Ovary (tissue), 9 donors: Measurements from ENCODE around the gene NSMF. TPM values are rescaled to one million over a fixed set of nuclear protein-coding genes. Genes with fewer than 3 reads are reported as not detected.

Experiments
- DNase-seq, 5 donors: peaks; one replicate each; pipeline ENCODE4 v3.0.0-alpha.2; 2019 to 2020
- H3K27ac ChIP-seq, 2 donors: fragments of 200-600 bp; one replicate each; pipeline versions ENCODE4 v1.5.1 to v1.8.0; 2019 to 2022
- H3K27me3 ChIP-seq: fragments of 200-600 bp; one replicate; pipeline ENCODE4 v1.8.0; 2022
- H3K36me3 ChIP-seq: fragments of 200-600 bp; sonication (generic); one replicate; pipeline ENCODE4 v1.5.1; 2019
- H3K4me1 ChIP-seq: one replicate; pipeline ENCODE4 v1.8.1; 2013; ENCODE audit warnings: mild to moderate bottlenecking, moderate library complexity; ENCODE audit not compliant: insufficient read depth
- H3K4me3 ChIP-seq: fragments of 200-600 bp; sonication (generic); one replicate; pipeline ENCODE4 v1.5.1; 2017
- H3K9me3 ChIP-seq, 2 donors: fragments of 200-600 bp in 1 of 2; sonication (generic) in 1 of 2; one replicate each; pipeline versions ENCODE4 v1.5.1 to v1.8.1; 2013 to 2019; ENCODE audit warnings: mild to moderate bottlenecking in 1 of 2, moderate library complexity in 1 of 2
- CTCF ChIP-seq, 3 donors: fragments of 450-650 bp in 2 of 3; fragments of 200-600 bp in 1 of 3; IDR thresholded peaks; one replicate each; pipeline versions ENCODE4 v1.5.1 to v1.8.0; 2016 to 2022; ENCODE audit warnings: antibody characterized with exemption in 3 of 3, mild to moderate bottlenecking in 1 of 3
- EP300 ChIP-seq: sonication (generic); formaldehyde crosslinking; IDR thresholded peaks from one replicate; pipeline ENCODE4 v1.6.1; 2017; ENCODE audit warnings: antibody characterized with exemption
- POLR2A ChIP-seq: fragments of 450-650 bp; IDR thresholded peaks from one replicate; pipeline ENCODE4 v1.6.1; 2017; ENCODE audit warnings: antibody characterized with exemption, mild to moderate bottlenecking, moderate library complexity
- WGBS, 3 donors: extraction: QIAGEN DNeasy Blood & Tissue Kit in 1 of 3; methylation state at CpG; one replicate each; pipeline versions ENCODE4 v1.1.5 to v1.1.7; 2013 to 2017; 5-methylcytosine and 5-hydroxymethylcytosine counted together
- intact Hi-C, 4 donors: fragments of 100-400 bp; cut with DNase I; formaldehyde crosslinking; loops; one replicate each; pipeline versions ENCODE4 v1.11.0 to v1.15.1; 2022 to 2023
- polyA plus RNA-seq, 2 donors: library from polyadenylated mRNA; stranded (reverse); fragments of 200-250 nt in 1 of 2; fragments of 350-450 nt in 1 of 2; fragmentation: Illumina TruSeq in 1 of 2; extraction: RNeasy Lipid Tissue Mini Kit (QIAGEN cat#74804) in 1 of 2; gene quantifications; one replicate each; pipeline ENCODE4 v1.2.3, GENCODE V29; 2013 to 2014
- total RNA-seq, 7 donors: library from RNA; depleted of rRNA in 2 of 7; stranded (reverse); fragments of >200 nt in 2 of 7; fragmentation: NEBNext Ultra II Directional in 3 of 7; extraction: Animal tissue kit (Norgen Biotek cat#: 25700) in 3 of 7; gene quantifications; one replicate each; pipeline versions ENCODE4 v1.1.0 to v1.2.4, GENCODE V29; 2016 to 2023
- donor health status: DM: no; HTN: no; CAD: no; lungs with moderate emphysema.
- donor health status: DM: no; HTN: no; CAD: no.
- donor health status: Bipolar disorder and iron deficiency.
- donor health status: DM: yes; HTN: yes; CAD: no.
- donor health status: DM: no; HTN: no; CAD: no.
- donor health status: DM: yes; HTN: yes; CAD: no.

The NSMF gene
- total and polyA plus RNA-seq, 9 donors, result 22.9 to 50.3 (median 29.5) TPM

GRCh38 chr9:137492464-137493363 lies 33.6 kb upstream of the NSMF start:
- TF ChIP-seq POLR2A (no peak), CTCF (IDR thresholded peaks at IDR 0.05) (no peak)
- H3K4me3 ChIP-seq, result no peak overlapping the region
- no peak for DNase-seq
- no peak overlapping the region for H3K27ac ChIP-seq
- intact Hi-C loops, result no loop called here
- no peaks in the 10 kb centered on the region for H3K4me1 ChIP-seq
- H3K9me3 ChIP-seq, result no peaks in the 10 kb centered on the region
- no peaks in the 10 kb centered on the region for H3K27me3 ChIP-seq
- no peaks in the 10 kb centered on the region for H3K36me3 ChIP-seq
- WGBS, 3 donors, result 84 to 87% (median 85%) methylated on average over 10 to 20 of the region's 20 CpGs

GRCh38 chr9:137491735-137492432 lies 32.8 kb upstream of the NSMF start:
- Histone ChIP-seq H3K4me3 (no peak overlapping the region), H3K36me3 (no peaks in the 10 kb centered on the region), H3K4me1 (no peaks in the 10 kb centered on the region), H3K27ac (no peak overlapping the region), H3K27me3 (no peaks in the 10 kb centered on the region), H3K9me3 (no peaks in the 10 kb centered on the region)
- TF ChIP-seq EP300 (no peak), CTCF (IDR thresholded peaks at IDR 0.05) (no peak), POLR2A (no peak)
- intact Hi-C loops, result no loop called here
- DNase-seq, result no peak
- 91 to 94% (median 93%) methylated on average over 13 of the region's 13 CpGs for WGBS, 3 donors

DNA sequence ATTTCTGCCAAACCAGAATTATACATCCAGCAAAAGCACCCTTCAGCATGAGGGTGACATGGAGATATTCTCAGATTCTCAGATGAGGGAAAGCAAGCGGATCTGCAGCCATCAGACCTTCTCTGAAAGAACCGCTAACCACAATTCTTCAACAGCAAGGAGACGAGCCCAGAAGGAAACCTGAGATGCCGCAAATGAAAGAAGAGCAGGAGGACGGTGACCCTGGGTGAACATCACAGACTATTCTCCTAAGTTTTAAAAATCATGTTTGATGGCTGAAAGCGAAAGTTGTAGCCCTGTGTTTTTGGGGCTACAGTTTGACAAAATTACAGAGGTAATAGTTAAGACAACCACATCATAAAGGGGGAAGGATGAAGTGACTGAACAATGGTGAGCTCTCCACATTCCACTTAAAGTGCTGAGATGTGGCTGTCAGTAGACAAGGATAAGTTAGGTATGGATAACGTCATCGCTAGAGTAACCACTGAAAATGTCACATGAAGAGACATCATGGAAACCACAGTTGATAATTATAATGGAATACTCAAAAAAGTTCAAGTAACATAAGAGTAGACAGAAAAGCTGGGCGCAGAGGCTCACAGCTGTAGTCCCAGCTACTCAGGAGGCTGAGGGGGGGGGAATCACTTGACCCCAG lies 31.5 kb upstream of the NSMF start:
- intact Hi-C loops, result no loop called here
- Histone ChIP-seq H3K27ac (no peak overlapping the region), H3K36me3 (no peaks in the 10 kb centered on the region), H3K9me3 (no peaks in the 10 kb centered on the region), H3K4me3 (no peak overlapping the region), H3K4me1 (no peaks in the 10 kb centered on the region), H3K27me3 (no peaks in the 10 kb centered on the region)
- WGBS, 3 donors, result 90 to 96% (median 92%) methylated on average over 9 of the region's 9 CpGs
- no peak for DNase-seq
- TF ChIP-seq CTCF (IDR thresholded peaks at IDR 0.05), result no peak
- no peak for TF ChIP-seq EP300
- TF ChIP-seq POLR2A, result no peak

DNA sequence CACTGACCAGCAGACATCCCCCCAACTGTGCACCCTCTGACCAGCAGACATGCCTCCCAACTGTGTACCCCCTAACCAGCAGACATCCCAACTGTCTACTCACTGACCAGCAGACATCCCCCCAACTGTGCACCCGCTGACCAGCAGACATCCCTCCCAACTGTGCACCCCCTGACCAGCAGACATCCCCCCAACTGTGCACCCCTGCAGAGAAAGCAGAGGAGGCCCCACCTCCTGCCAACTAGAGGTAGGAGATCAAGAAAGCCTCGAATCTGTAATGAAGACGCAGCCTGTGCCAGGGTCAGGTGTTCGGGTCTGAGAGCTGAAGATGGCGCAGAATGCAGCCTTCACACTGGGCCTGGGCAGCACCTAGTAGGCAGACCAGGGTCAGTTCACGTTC lies 29.8 kb upstream of the NSMF start:
- DNase-seq, result no peak
- intact Hi-C loops, result no loop called here
- 92 to 95% (median 95%) methylated on average over 6 of the region's 6 CpGs for WGBS, 3 donors
- H3K27ac ChIP-seq, result no peak overlapping the region
- no peak for TF ChIP-seq EP300
- no peak for TF ChIP-seq POLR2A
- TF ChIP-seq CTCF (IDR thresholded peaks at IDR 0.05), result no peak
- no peaks in the 10 kb centered on the region for H3K4me1 ChIP-seq
- no peaks in the 10 kb centered on the region for H3K27me3 ChIP-seq
- no peaks in the 10 kb centered on the region for H3K9me3 ChIP-seq
- H3K36me3 ChIP-seq, result no peaks in the 10 kb centered on the region
- no peak overlapping the region for H3K4me3 ChIP-seq
